ENCODE results near the gene PPP3R1.

PPP3R1 gene

GRCh38 chr2:68256093-68256450, 3.7 kb upstream of the PPP3R1 start:
- DNase-seq = no peak

DNA sequence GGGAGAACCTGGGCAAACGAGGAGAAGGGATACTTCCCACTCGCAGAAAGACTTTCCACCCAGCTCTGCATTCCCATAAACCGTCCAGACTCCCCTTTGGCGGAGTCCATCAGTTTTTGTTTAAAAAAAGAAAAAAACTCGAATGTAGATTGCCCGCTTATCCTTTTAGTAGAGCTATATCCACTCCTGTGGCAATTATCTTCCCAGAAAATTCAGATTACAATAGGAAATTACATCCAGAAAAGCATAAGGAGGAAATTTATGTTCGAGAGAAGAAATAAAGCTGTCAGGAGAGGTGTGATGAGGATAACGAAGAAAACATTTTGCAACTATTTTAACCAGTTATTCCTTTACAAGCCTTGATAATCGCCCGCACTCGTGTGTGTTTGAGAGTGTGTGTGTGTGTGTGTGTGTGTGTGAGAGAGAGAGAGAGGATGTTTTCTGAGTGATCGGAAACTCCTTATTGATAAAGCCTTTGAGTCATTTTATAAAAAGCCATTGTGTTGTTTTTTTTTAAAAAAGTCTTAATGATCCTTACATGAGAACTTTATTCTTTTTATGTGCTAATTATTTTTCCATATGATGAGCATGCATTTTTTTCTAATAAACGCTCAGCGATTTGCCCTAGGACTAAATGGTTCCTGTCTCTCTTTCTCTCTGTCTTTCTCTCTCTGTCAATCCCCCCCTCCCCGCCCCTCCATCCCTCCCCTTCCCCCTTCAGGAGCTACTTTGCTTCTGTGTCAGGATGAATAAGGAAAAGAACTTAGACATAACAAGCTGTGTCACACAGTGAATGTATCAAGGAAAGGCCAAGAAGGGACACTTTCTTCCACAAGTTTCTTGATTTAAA, 1.1 kb upstream of the PPP3R1 start:
- DNase-seq = no peak

- no peak for DNase-seq
Measured at GRCh38 chr2:68251855-68252399, 405 bp downstream of the PPP3R1 start.

DNA sequence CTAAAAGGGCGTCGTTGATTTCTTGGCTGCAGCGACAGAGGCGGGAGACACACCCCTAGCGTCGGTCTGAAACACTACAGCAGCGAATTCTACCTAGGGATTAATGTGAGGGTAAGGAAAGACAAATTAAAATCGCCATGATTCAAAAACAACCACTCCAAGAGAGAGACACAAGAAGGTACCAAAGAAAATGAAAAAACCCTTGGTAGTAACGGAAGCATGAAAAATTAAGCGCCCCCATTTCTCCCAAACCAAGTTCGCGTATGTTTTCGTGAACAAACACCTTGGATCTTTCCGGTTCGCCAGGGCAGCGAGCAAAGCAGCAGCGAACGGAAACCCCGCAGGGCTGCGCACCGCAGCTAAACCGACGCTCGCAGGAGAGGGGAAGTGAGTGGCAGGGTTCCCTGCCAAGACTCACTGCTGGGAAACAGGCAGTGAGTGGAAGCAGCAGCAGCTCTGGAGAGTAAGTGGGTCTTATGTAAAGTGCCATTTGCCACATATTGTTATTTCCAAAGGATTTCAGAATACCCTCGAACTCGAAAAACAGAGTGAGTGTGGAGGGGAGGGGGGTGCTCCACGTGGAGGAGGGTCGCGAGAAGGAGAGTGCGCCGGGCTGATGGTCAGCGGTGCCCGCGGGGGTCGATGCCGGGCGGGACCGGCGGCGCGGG, 1.0 kb downstream of the PPP3R1 start:
- DNase-seq = peak; percentile 49

DNA sequence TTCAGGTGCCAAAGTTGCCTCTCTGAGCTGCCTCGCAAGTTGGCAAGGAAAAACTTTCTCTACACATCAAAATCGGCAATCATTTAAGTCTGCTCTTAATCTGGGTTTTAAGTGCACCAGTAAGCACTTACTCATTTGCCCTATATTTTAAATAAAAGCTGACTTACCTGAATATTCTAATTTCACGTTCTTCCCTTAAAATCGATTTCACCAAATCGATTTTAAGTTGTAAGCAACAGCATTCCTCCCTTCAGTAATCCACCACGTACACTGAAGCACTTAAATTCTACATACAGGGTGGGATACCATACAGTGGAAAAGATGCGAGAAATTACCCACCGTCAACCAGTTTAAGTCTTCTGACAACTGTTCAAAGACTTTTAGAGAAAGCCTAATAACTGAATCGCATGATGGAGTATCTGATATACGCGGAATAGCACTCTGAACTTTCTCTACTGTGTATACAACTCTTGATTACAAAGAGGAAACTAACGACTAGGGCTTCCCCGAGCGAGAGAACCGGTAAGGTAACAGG, 1.6 kb downstream of the PPP3R1 start:
- DNase-seq = no peak

DNA sequence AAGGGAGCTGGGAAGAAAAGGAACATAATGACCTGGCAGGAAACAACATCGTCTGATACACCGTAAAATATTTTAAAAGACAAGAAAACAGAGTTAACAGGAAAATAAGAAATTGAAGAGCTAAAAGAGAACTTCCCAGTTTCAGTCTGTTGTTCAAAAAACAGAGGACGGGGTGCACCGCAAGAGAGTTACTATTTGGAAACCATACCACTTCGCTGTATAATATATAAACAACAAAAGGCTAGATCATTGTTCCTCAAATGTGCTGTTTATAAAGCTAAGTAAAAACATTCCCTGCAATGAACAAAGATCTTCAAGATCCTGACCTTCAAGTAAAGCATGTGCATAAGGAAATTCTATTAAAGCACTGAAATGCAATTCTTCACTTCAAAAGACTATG, 2.1 kb downstream of the PPP3R1 start:
- no peak for DNase-seq

DNA sequence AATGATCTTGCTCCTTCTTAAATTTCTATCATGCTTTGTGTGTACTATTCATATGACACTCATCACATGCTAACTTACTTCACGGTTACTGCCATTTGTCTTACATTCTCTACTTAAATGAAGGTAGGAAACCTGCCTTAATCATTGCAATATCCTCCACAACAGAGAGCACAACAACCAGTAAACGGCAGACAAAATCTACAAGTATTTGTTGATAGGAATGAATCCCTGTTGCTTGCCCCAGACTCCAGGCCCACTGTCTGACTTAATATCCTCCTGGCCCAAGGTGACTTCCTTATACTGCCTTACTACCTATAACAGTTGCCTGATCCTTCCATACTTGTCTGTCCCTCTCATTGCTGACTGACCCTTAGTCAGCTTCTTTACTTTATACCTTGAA, 3.5 kb downstream of the PPP3R1 start:
- DNase-seq = no peak

GRCh38 chr2:68248361-68248760, 4.0 kb downstream of the PPP3R1 start:
- DNase-seq = no peak

- DNase-seq = peak; percentile 23
Measured at GRCh38 chr2:68246396-68246795, 5.9 kb downstream of the PPP3R1 start.

DNA sequence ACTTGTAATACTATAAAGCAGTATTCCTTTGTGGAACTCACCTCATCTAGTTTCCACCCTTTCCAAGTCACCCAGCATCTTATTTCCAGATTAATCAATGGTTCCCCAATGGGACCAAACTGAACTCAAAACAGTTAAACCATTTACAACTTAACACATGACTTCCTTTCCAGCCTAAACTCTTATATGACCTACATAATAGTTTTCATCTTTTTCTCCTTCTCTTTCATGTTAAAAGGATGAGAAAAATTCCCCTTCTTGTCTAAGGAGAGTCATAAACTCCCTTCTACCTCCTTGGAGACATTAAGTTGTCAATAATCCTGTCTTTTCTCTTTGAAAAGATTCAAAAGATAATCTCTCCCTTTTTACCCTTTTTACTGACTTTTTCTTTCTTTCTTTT, 6.7 kb downstream of the PPP3R1 start:
- DNase-seq = no peak

DNA sequence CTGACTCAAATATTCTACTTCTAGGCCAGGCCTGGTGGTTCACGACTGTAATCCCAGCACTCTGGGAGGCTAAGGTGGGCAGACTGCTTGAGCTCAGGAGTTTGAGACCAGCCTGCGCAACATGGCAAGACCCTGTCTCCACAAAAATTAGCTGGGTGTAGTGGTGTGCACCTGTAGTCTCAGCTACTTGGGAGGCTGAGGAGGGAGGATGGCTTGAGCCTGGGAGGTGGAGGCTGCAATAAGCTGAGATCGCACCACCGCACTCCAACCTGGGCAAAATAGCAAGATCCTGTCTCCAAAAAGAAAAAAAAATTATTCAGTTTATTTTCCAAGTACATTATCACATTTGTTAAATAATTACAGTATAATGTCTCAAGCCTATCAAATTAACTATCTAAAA, 7.3 kb downstream of the PPP3R1 start:
- DNase-seq = no peak

DNA sequence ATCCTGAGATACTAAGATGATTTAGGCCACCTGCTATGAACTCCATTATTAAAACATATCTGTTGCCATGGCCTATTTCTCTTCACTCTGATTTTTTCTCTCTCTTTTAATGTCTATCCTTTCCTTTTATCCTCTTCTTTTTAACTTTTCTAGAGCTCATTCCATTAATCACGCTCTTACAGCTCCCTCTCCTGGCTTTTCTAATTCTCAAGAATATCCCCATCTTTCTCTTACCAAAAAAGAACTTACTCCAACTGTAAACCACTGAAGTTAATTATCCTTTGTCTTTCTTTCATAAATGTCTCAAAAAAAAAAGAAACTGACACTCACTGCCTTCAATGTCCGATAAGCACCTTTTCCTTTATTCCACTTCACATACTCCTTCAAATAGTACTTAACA, 7.9 kb downstream of the PPP3R1 start:
- DNase-seq = no peak

- no peak for DNase-seq
Measured at GRCh38 chr2:68241732-68242131, 10.6 kb downstream of the PPP3R1 start.

DNA sequence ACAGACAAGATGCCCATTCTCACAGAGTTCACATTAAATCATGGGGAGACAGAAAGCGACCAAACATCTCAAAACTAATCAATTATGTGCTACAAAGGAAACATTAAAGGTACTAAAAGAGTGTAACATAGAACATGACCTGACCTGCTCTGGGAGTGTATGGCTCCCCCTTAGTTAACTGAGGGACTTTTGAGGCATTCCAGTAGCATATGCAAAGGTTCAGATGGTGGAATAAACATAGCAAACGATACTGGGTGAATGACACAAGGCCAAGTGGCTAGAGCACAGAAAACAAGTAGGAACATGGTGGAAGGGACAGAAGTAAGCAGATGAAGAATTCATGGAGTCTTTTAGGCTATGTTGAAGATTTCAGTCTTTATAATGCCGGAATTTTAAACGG, 11.9 kb downstream of the PPP3R1 start:
- DNase-seq = no peak

DNA sequence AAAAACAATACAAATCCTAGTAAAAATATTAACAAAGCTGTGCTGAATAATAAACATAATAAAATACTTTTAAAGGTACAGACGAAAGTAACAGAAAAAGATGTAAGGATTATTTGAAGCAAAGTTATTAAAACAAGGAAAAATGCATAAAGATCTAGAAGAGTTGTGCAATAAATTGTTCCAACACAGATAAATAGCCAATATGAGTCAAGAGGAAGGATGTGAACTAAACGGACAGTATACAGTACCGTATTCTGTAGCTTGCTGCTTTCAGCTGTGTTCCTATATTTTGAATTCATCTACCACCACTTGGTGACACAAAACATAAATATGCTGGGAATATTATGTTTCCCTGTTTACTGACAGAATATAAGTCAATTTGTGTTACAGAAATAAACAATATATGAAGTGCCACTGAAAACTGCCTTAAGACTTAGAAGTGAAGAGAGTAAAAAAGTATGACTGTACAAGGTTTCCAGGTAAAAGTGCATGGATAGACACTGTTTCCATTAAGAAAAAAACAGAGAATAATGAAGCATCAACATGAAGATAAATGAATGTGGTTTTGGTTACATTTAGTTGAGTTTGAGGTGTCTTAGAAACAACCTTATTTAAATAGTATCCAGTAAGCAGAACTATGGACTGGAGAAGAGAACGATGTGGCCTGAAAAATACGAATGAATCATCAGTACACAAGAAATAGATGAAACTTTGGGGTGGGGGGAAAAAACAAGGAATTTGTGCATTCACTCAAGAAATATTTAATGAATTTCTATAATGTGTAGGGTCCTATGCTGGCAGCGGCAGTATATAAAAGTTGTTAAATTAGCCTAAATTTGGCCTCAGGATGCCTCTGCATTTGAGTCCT, 13.1 kb downstream of the PPP3R1 start:
- no peak for DNase-seq

DNA sequence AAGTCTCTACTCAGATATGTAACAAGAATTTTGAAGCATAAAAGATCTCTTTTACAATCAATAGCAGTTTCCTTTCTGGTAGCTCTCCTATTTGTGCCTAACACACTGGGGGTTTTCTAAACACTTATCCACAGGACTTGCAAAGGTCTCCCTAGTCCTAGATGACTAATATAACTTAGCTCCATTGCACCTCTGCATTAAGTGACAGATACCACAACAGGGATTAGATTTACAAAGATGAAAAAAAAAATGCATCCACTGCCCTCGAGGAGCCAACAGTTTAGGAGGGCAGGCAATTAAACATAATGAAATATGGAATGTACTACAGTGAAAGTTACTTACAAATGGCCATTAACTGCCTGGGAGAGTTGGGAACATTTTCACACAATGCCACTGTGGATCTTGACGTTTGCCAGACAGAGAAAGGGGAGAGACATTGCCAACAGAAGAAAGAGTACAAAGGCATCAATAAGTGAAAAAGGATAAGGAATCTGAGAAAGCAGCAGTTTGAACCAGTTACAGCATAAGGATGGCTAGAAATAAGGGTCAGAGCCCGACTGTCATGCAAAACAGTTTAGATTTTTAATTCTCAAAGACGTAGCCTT, 14.3 kb downstream of the PPP3R1 start:
- no peak for DNase-seq

DNA sequence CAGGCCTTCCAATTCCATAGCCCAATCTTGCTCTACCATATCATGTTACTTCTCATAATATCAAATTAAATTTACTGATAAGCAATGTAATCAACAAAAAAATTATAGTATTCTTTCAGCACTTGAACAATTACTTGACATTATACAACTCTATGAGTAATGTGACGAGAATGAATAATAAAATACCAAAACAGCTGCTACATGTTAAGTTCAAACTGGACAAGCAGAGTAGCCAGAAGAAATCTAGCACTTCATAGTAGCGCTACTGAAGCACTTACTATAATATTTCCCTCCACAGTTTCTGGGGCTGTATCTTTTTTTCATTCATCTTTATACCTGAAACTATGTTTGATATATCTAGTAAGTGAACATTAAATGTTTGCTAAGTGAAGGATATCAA, 14.9 kb downstream of the PPP3R1 start:
- no peak for DNase-seq

- no peak for DNase-seq
Measured at GRCh38 chr2:68236876-68237275, 15.5 kb downstream of the PPP3R1 start.

- DNase-seq = no peak
Measured at GRCh38 chr2:68236103-68236734, 16.1 kb downstream of the PPP3R1 start.

DNA sequence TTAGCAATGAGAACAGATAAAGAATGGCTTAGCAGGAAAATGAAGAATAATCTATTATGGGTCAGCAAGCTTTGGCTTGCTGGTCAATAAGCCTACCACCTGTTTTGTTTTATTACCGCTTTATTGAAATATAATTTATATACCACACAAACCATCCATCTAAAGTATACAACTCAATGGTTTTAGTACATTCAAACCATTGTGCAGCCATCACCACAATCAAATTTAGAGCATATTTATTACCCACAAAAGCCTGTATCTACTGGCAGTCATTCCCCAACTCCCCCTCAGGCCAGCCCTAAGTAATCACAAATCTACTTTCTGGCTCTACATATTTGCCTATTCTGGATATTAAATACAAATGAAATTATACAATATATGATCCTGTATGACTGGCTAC, 17.2 kb downstream of the PPP3R1 start:
- DNase-seq = no peak

DNA sequence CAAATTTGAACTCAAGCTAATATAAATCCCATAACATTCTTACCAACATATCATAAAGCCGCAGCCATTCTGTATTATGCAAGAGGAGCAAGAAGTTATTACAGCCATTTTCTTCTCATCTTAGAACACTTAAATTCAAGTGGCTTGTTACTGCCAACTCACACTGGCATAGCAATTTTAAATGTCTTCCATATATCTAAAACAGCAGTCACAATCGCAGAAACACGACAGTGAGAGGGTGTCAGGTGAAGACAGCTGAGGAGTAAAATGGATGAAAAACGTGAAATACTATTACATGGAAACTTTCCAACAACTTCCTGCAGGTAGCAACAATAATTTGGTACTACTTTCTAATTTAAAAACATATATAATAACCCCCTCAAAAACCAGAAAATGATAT, 17.9 kb downstream of the PPP3R1 start:
- no peak for DNase-seq

DNA sequence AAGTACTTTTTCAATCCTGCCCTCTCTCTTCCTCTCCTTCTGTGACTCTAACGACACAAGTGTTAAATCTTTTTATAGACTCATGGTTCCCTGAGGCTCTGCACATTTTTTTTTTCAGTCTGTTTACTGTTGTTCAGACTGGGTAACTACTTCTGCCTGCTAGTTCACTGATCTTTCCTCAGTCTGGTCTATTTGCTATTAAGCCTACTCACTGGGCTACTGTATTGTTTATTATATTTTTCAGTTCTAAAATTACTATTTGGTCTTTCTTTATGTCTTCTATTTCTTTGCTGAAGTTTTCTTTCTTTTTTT, 21.3 kb downstream of the PPP3R1 start:
- DNase-seq = no peak
